ENCODE measurements around the gene BTBD9. TPM values are rescaled to one million over a fixed set of nuclear protein-coding genes. Genes with fewer than 3 reads are reported as not detected.

The BTBD9 gene
- total and polyA plus RNA-seq, 2 donors: 2.9 to 4.2 TPM

DNA sequence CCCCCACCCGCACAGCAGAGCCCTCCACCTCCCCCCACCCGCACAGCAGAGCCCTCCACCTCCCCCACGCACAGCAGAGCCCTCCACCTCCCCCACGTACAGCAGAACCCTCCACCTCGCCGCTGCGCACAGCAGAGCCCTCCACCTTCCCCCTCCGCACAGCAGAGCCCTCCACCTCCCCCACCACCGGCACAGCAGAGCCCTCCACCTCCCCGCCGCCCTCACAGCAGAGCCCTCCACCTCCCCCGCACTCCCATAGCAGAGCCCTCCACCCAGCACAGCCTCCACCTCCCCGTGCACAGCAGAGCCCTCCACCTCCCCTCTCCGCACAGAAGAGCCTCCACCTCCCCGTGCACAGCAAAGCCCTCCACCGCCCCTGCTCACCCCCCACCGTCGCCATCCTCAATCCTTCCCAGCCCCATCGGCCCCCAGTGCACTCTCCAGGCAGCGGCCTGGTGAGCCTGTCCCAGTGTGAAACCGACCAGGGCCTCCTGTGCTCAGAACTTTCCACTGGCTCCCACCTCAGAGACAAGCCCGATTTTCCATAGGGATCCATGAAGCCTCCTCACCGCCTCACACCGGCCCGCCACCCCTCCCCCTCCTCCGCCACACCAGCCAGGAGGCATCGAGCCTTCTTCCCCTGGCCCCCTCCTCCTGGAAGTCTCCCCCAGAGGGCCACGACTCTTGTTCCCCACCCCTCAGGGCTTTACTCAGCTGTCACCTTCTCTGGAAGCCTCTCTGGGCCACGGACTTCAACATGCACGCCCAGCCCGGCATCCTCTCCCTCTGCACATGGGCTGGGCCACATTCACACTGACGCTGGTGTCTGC lies 473.1 kb downstream of the BTBD9 start:
- no peaks in the 10 kb centered on the region for H3K4me1 ChIP-seq (ENCODE audit: control insufficient read depth in 2 of 2, insufficient read depth in 2 of 2, low read length in 2 of 2)
- peaks cover 0 to 3% of the 10 kb centered on the region in 2 donors for H3K9me3 ChIP-seq (ENCODE audit: control insufficient read depth in 2 of 2, insufficient read depth in 1 of 2, low read length in 1 of 2)
- H3K36me3 ChIP-seq (ENCODE audit: control insufficient read depth in 2 of 2, insufficient read depth in 2 of 2, low read length in 1 of 2): peaks cover 0 to 4% of the 10 kb centered on the region in 2 donors
- H3K27ac ChIP-seq (ENCODE audit: low read depth in 1 of 2, low read length in 1 of 2): no peak overlapping the region
- DNase-seq (ENCODE audit: low read depth in 6 of 9, low spot score in 9 of 9): no peak
- WGBS: 87% methylated on average over 31 of the region's 32 CpGs
- no peaks in the 10 kb centered on the region for H3K27me3 ChIP-seq (ENCODE audit: control insufficient read depth in 2 of 2, insufficient read depth in 1 of 2, low read length in 1 of 2)
- H3K4me3 ChIP-seq (ENCODE audit: low read length in 2 of 2): no peak overlapping the region

- H3K4me1 ChIP-seq (ENCODE audit: control insufficient read depth in 2 of 2, insufficient read depth in 2 of 2, low read length in 2 of 2): no peaks in the 10 kb centered on the region
- no peak overlapping the region for H3K27ac ChIP-seq (ENCODE audit: low read depth in 1 of 2, low read length in 1 of 2)
- WGBS: 97% methylated on average over 14 of the region's 14 CpGs
- H3K36me3 ChIP-seq (ENCODE audit: control insufficient read depth in 2 of 2, insufficient read depth in 2 of 2, low read length in 1 of 2): peaks cover 0 to 6% of the 10 kb centered on the region in 2 donors
- H3K4me3 ChIP-seq (ENCODE audit: low read length in 2 of 2): no peak overlapping the region
- no peak for DNase-seq (ENCODE audit: low read depth in 6 of 9, low spot score in 9 of 9)
- no peaks in the 10 kb centered on the region for H3K27me3 ChIP-seq (ENCODE audit: control insufficient read depth in 2 of 2, insufficient read depth in 1 of 2, low read length in 1 of 2)
- peaks cover 0 to 3% of the 10 kb centered on the region in 2 donors for H3K9me3 ChIP-seq (ENCODE audit: control insufficient read depth in 2 of 2, insufficient read depth in 1 of 2, low read length in 1 of 2)
Observed at GRCh38 chr6:38164671-38165108, 475.0 kb downstream of the BTBD9 start.

GRCh38 chr6:38164131-38164481 lies 475.6 kb downstream of the BTBD9 start:
- 94% methylated on average over 6 of the region's 6 CpGs for WGBS

DNA sequence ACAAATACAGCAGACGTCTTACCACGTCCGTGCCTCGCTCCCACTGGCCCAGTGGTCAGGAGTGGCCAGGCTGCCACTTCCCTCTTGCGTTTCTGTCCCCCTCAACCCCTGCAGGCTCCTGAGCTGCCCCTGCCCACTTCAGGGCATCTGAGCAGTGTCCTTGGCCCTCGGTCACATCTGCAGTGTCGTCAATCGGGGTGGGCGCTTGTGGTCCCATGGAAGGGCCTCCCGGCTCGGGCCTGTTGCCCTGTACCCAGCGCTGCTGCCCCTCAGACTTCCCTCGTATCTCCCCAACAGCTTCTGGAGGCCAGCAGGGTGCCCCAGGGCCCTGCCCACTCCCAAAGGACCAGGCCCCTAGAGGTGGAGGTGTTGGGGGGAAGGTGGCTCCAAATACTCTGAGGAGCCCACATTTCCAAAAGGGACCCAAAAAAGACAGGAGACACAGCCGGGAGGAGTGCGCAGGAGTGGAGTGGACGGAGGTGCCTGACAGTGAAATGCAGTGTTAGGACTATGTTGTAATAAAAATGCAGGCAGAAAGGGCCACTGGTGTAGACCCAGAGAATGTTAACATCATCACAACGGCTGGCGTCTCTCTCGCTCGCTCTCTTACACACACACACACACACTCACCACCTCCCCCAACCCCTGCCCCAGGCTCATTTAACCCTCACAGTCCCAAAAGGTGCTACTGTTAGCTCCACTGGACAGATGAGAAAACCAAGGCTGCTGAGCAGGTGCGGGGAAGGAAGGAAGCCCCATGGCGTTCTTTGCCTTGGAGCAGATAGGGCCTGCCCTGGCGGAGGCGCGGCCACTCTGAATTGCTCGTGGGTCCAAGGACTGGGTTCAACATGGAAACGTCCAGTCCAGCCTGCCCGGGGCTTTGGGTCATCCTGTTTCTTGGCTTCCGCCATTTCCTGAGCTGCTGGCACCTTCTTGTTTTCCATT lies 476.3 kb downstream of the BTBD9 start:
- WGBS: 95% methylated on average over 29 of the region's 29 CpGs
- peaks cover 0 to 6% of the 10 kb centered on the region in 2 donors for H3K36me3 ChIP-seq (ENCODE audit: control insufficient read depth in 2 of 2, insufficient read depth in 2 of 2, low read length in 1 of 2)
- H3K27me3 ChIP-seq (ENCODE audit: control insufficient read depth in 2 of 2, insufficient read depth in 1 of 2, low read length in 1 of 2): no peaks in the 10 kb centered on the region
- H3K27ac ChIP-seq (ENCODE audit: low read depth in 1 of 2, low read length in 1 of 2): no peak overlapping the region
- no peak for DNase-seq (ENCODE audit: low read depth in 6 of 9, low spot score in 9 of 9)
- no peak overlapping the region for H3K4me3 ChIP-seq (ENCODE audit: low read length in 2 of 2)
- no peaks in the 10 kb centered on the region for H3K4me1 ChIP-seq (ENCODE audit: control insufficient read depth in 2 of 2, insufficient read depth in 2 of 2, low read length in 2 of 2)
- H3K9me3 ChIP-seq (ENCODE audit: control insufficient read depth in 2 of 2, insufficient read depth in 1 of 2, low read length in 1 of 2): peaks cover 0 to 3% of the 10 kb centered on the region in 2 donors

More at GRCh38 chr6:38164131-38164481, 475.6 kb downstream of the BTBD9 start:
- no peak overlapping the region for H3K27ac ChIP-seq (ENCODE audit: low read depth in 1 of 2, low read length in 1 of 2)
- H3K36me3 ChIP-seq (ENCODE audit: control insufficient read depth in 2 of 2, insufficient read depth in 2 of 2, low read length in 1 of 2): peaks cover 0 to 6% of the 10 kb centered on the region in 2 donors
- H3K4me1 ChIP-seq (ENCODE audit: control insufficient read depth in 2 of 2, insufficient read depth in 2 of 2, low read length in 2 of 2): no peaks in the 10 kb centered on the region
- H3K4me3 ChIP-seq (ENCODE audit: low read length in 2 of 2): no peak overlapping the region
- H3K27me3 ChIP-seq (ENCODE audit: control insufficient read depth in 2 of 2, insufficient read depth in 1 of 2, low read length in 1 of 2): no peaks in the 10 kb centered on the region
- H3K9me3 ChIP-seq (ENCODE audit: control insufficient read depth in 2 of 2, insufficient read depth in 1 of 2, low read length in 1 of 2): peaks cover 0 to 3% of the 10 kb centered on the region in 2 donors
- no peak for DNase-seq (ENCODE audit: low read depth in 6 of 9, low spot score in 9 of 9)

- H3K9me3 ChIP-seq (ENCODE audit: control insufficient read depth in 2 of 2, insufficient read depth in 1 of 2, low read length in 1 of 2): peaks cover 0 to 3% of the 10 kb centered on the region in 2 donors
- H3K36me3 ChIP-seq (ENCODE audit: control insufficient read depth in 2 of 2, insufficient read depth in 2 of 2, low read length in 1 of 2): peaks cover 0 to 5% of the 10 kb centered on the region in 2 donors
- no peak overlapping the region for H3K4me3 ChIP-seq (ENCODE audit: low read length in 2 of 2)
- DNase-seq (ENCODE audit: low read depth in 6 of 9, low spot score in 9 of 9): no peak
- H3K4me1 ChIP-seq (ENCODE audit: control insufficient read depth in 2 of 2, insufficient read depth in 2 of 2, low read length in 2 of 2): no peaks in the 10 kb centered on the region
- H3K27ac ChIP-seq (ENCODE audit: low read depth in 1 of 2, low read length in 1 of 2): no peak overlapping the region
- no peaks in the 10 kb centered on the region for H3K27me3 ChIP-seq (ENCODE audit: control insufficient read depth in 2 of 2, insufficient read depth in 1 of 2, low read length in 1 of 2)
- 97% methylated on average over 17 of the region's 17 CpGs for WGBS
Observed at GRCh38 chr6:38162493-38163185, 477.1 kb downstream of the BTBD9 start.

GRCh38 chr6:38161754-38162492 lies 477.8 kb downstream of the BTBD9 start:
- Histone ChIP-seq H3K4me1 (ENCODE audit: control insufficient read depth in 2 of 2, insufficient read depth in 2 of 2, low read length in 2 of 2) (peaks cover 2 to 5% of the 10 kb centered on the region in 2 donors), H3K27me3 (ENCODE audit: control insufficient read depth in 2 of 2, insufficient read depth in 1 of 2, low read length in 1 of 2) (no peaks in the 10 kb centered on the region), H3K9me3 (ENCODE audit: control insufficient read depth in 2 of 2, insufficient read depth in 1 of 2, low read length in 1 of 2) (peaks cover 0 to 3% of the 10 kb centered on the region in 2 donors), H3K27ac (ENCODE audit: low read depth in 1 of 2, low read length in 1 of 2) (no peak overlapping the region), H3K4me3 (ENCODE audit: low read length in 2 of 2) (no peak overlapping the region), H3K36me3 (ENCODE audit: control insufficient read depth in 2 of 2, insufficient read depth in 2 of 2, low read length in 1 of 2) (peaks cover 0 to 4% of the 10 kb centered on the region in 2 donors)
- WGBS: 97% methylated on average over 15 of the region's 15 CpGs
- no peak for DNase-seq (ENCODE audit: low read depth in 6 of 9, low spot score in 9 of 9)

GRCh38 chr6:38161331-38161730 lies 478.4 kb downstream of the BTBD9 start:
- no peak overlapping the region for H3K4me3 ChIP-seq (ENCODE audit: low read length in 2 of 2)
- H3K9me3 ChIP-seq (ENCODE audit: control insufficient read depth in 2 of 2, insufficient read depth in 1 of 2, low read length in 1 of 2): no peaks in the 10 kb centered on the region
- H3K27ac ChIP-seq (ENCODE audit: low read depth in 1 of 2, low read length in 1 of 2): no peak overlapping the region
- H3K27me3 ChIP-seq (ENCODE audit: control insufficient read depth in 2 of 2, insufficient read depth in 1 of 2, low read length in 1 of 2): no peaks in the 10 kb centered on the region
- DNase-seq (ENCODE audit: low read depth in 6 of 9, low spot score in 9 of 9): no peak
- WGBS: 97% methylated on average over 15 of the region's 15 CpGs
- peaks cover 0 to 5% of the 10 kb centered on the region in 2 donors for H3K36me3 ChIP-seq (ENCODE audit: control insufficient read depth in 2 of 2, insufficient read depth in 2 of 2, low read length in 1 of 2)
- H3K4me1 ChIP-seq (ENCODE audit: control insufficient read depth in 2 of 2, insufficient read depth in 2 of 2, low read length in 2 of 2): peaks cover 3 to 11% of the 10 kb centered on the region in 2 donors

GRCh38 chr6:38160831-38161230 lies 478.9 kb downstream of the BTBD9 start:
- Histone ChIP-seq H3K27ac (ENCODE audit: low read depth in 1 of 2, low read length in 1 of 2) (no peak overlapping the region), H3K4me1 (ENCODE audit: control insufficient read depth in 2 of 2, insufficient read depth in 2 of 2, low read length in 2 of 2) (peaks cover 6 to 15% of the 10 kb centered on the region in 2 donors), H3K27me3 (ENCODE audit: control insufficient read depth in 2 of 2, insufficient read depth in 1 of 2, low read length in 1 of 2) (no peaks in the 10 kb centered on the region), H3K9me3 (ENCODE audit: control insufficient read depth in 2 of 2, insufficient read depth in 1 of 2, low read length in 1 of 2) (no peaks in the 10 kb centered on the region), H3K4me3 (ENCODE audit: low read length in 2 of 2) (no peak overlapping the region), H3K36me3 (ENCODE audit: control insufficient read depth in 2 of 2, insufficient read depth in 2 of 2, low read length in 1 of 2) (peaks cover 0 to 5% of the 10 kb centered on the region in 2 donors)
- WGBS: 96% methylated on average over 25 of the region's 25 CpGs
- no peak for DNase-seq (ENCODE audit: low read depth in 6 of 9, low spot score in 9 of 9)

Measured in thymus (tissue), 11 donors.